GM23338 (cell line): ENCODE results near the gene TMEM8B. TPM values are rescaled to one million over a fixed set of nuclear protein-coding genes. Genes with fewer than 3 reads are reported as not detected.

Source experiments
- ATAC-seq: fragments of 200-7000 bp; cut with Tn5 transposase; 3 replicates; pipeline ENCODE4 v1.9.1; 2020
- DNase-seq: peaks from one replicate; pipeline ENCODE4 v3.0.0-alpha.2; 2015; ENCODE audit warnings: low spot score
- H2AFZ ChIP-seq: fragments of 200-600 bp; sonication (generic); 2 replicates; pipeline ENCODE4 v1.8.0; 2016; ENCODE audit warnings: antibody characterized with exemption, mild to moderate bottlenecking, moderate library complexity
- H3F3A ChIP-seq: fragments of 200-600 bp; sonication (generic); replicated peaks from 2 replicates; pipeline ENCODE4 v1.8.0; 2017; ENCODE audit warnings: antibody characterized with exemption, mixed run types, low read depth
- H3K27ac ChIP-seq: fragments of 200-600 bp; sonication (generic); 2 replicates; pipeline ENCODE4 v1.6.1; 2016; ENCODE audit warnings: low read depth
- H3K27me3 ChIP-seq: fragments of 200-600 bp; sonication (generic); 2 replicates; pipeline ENCODE4 v1.8.0; 2016; ENCODE audit warnings: mild to moderate bottlenecking, mixed run types, moderate library complexity; ENCODE audit not compliant: insufficient read depth
- H3K36me3 ChIP-seq: fragments of 200-600 bp; sonication (generic); 2 replicates; pipeline ENCODE4 v1.8.0; 2016; ENCODE audit warnings: mild to moderate bottlenecking; ENCODE audit not compliant: insufficient read depth
- H3K4me1 ChIP-seq: fragments of 200-600 bp; sonication (generic); 2 replicates; pipeline ENCODE4 v1.8.0; 2016; ENCODE audit warnings: mild to moderate bottlenecking, moderate library complexity; ENCODE audit not compliant: insufficient read depth
- H3K4me2 ChIP-seq: fragments of 200-600 bp; sonication (generic); 2 replicates; pipeline ENCODE4 v1.7.1; 2017; ENCODE audit warnings: mixed run types
- H3K4me3 ChIP-seq: fragments of 200-600 bp; sonication (generic); 2 replicates; pipeline ENCODE4 v1.6.1; 2016; ENCODE audit warnings: mixed run types
- H3K79me2 ChIP-seq: fragments of 200-600 bp; sonication (generic); replicated peaks from 2 replicates; pipeline ENCODE4 v1.8.0; 2017; ENCODE audit warnings: mild to moderate bottlenecking; ENCODE audit not compliant: insufficient read depth
- H3K9me2 ChIP-seq: fragments of 200-600 bp; sonication (generic); 2 replicates; pipeline ENCODE4 v1.8.0; 2017; ENCODE audit not compliant: insufficient read depth
- H4K20me1 ChIP-seq: fragments of 200-600 bp; sonication (generic); replicated peaks from 2 replicates; pipeline ENCODE4 v1.8.0; 2017; ENCODE audit warnings: mild to moderate bottlenecking; ENCODE audit not compliant: insufficient read depth
- H3K27ac Mint-ChIP-seq: 2 replicates; pipeline ENCODE4 v1.8.0; 2020; ENCODE audit warnings: inconsistent platforms, mild to moderate bottlenecking, moderate library complexity, mixed read lengths
- H3K27me3 Mint-ChIP-seq: 3 replicates; pipeline ENCODE4 v1.8.0; 2022; ENCODE audit warnings: low read depth, mild to moderate bottlenecking, moderate library complexity, mixed read lengths, inconsistent platforms; ENCODE audit not compliant: insufficient read depth, poor library complexity
- H3K36me3 Mint-ChIP-seq: 3 replicates; pipeline ENCODE4 v1.8.0; 2021; ENCODE audit warnings: low read depth, mild to moderate bottlenecking, inconsistent platforms, moderate library complexity, mixed read lengths
- H3K4me1 Mint-ChIP-seq: 3 replicates; pipeline ENCODE4 v1.8.0; 2020; ENCODE audit warnings: mild to moderate bottlenecking, inconsistent platforms, mixed read lengths
- H3K4me3 Mint-ChIP-seq: 3 replicates; pipeline ENCODE4 v1.8.0; 2021; ENCODE audit warnings: moderate library complexity, mild to moderate bottlenecking, inconsistent platforms, mixed read lengths
- H3K9me3 Mint-ChIP-seq: 3 replicates; pipeline ENCODE4 v1.8.0; 2020; ENCODE audit warnings: moderate library complexity, mild to moderate bottlenecking, inconsistent platforms, mixed read lengths
- CREB1 ChIP-seq: fragments of 250-450 bp; sonication (Bioruptor Pico); IDR thresholded peaks from 2 replicates; pipeline ENCODE4 v1.5.0; 2020; ENCODE audit warnings: low read depth, mild to moderate bottlenecking, moderate library complexity
- EZH2 ChIP-seq: fragments of 200-600 bp; sonication (generic); IDR thresholded peaks from one replicate; pipeline ENCODE4 v1.8.0; 2017; ENCODE audit warnings: antibody characterized with exemption, mild to moderate bottlenecking, low read depth; ENCODE audit not compliant: unreplicated experiment
- JUNB ChIP-seq: IDR thresholded peaks from one replicate; pipeline ENCODE4 v1.6.1; 2016; ENCODE audit warnings: antibody characterized with exemption; ENCODE audit not compliant: unreplicated experiment
- NANOG ChIP-seq: IDR thresholded peaks from 2 replicates; pipeline ENCODE4 v1.6.1; 2016; ENCODE audit warnings: antibody characterized with exemption, borderline replicate concordance
- POLR2AphosphoS5 ChIP-seq: IDR thresholded peaks from 2 replicates; pipeline ENCODE4 v1.6.1; 2016; ENCODE audit warnings: antibody characterized with exemption, low read depth
- STAT1 ChIP-seq: IDR thresholded peaks from one replicate; pipeline ENCODE4 v1.6.1; 2016; ENCODE audit warnings: antibody characterized with exemption; ENCODE audit not compliant: unreplicated experiment
- ZNF114 ChIP-seq: fragments of 250-450 bp; sonication (Bioruptor Pico); IDR thresholded peaks from 2 replicates; pipeline ENCODE4 v1.5.0; 2020; ENCODE audit warnings: mild to moderate bottlenecking, moderate library complexity
- ZNF331 ChIP-seq: fragments of 250-450 bp; sonication (Bioruptor Pico); IDR thresholded peaks from 2 replicates; pipeline ENCODE4 v1.5.0; 2020; ENCODE audit warnings: low read depth, mild to moderate bottlenecking, moderate library complexity
- polyA plus RNA-seq: library from polyadenylated mRNA; unstranded; fragments of >200 nt; fragmentation: Nextera tagmentation; extraction: Ambion mirVana; gene quantifications from 2 replicates; pipeline ENCODE4 v1.2.1, GENCODE V29; 2016
- total RNA-seq: library from RNA; depleted of rRNA; stranded (reverse); fragments of >200 nt; shearing (Covaris generic); gene quantifications from 2 replicates; pipeline ENCODE4 v1.2.3, GENCODE V29; 2014
- TF ChIP-seq, protein P1 (sequence below), 2 experiments: fragments of 200-600 bp in 1 of 2; sonication (generic) in 1 of 2; conservative IDR thresholded peaks; 2 replicates each; pipeline versions ENCODE4 v1.5.1 to v1.6.1; 2016 to 2017; ENCODE audit warnings: antibody characterized with exemption in 2 of 2, low read depth in 2 of 2, mild to moderate bottlenecking in 2 of 2, moderate library complexity in 1 of 2
- TF ChIP-seq, protein P2 (sequence below): IDR thresholded peaks from 2 replicates; pipeline ENCODE4 v1.6.1; 2016; ENCODE audit warnings: antibody characterized with exemption
- TF ChIP-seq, protein P3 (sequence below): fragments of 250-450 bp; sonication (Bioruptor Pico); IDR thresholded peaks from 2 replicates; pipeline ENCODE4 v1.5.0; 2020; ENCODE audit warnings: mild to moderate bottlenecking, moderate library complexity
- TF ChIP-seq, protein P4 (sequence below): IDR thresholded peaks from one replicate; pipeline ENCODE4 v1.6.1; 2018; ENCODE audit warnings: antibody characterized with exemption; ENCODE audit not compliant: unreplicated experiment

The TMEM8B gene
- total and polyA plus RNA-seq, 2 experiments from 2014 or later = 4.2 to 5.5 TPM

DNA sequence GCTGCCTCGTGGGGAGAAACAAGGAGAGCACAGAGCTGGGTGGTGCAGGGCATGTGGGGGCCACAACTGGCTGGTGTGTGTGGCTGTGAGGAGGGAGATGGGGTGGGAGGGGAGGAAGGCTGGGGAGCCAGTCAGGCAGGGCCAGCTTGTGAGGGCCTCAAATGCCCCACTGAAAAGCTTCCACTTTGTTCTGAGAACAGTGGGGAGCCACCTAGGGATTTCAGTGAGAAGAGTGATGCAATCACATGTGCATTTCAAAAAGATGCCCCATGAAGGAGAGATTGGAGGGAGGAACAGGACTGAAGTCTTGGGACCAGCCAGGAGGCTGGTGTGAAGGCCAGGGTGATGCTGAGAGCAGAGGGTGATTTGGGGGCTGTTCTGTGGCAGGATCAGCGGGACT lies 39.9 kb downstream of the TMEM8B start (continued):
- TF ChIP-seq JUNB = no peak
- no peak for TF ChIP-seq ZNF114 (CRISPR knock-in tag)
- TF ChIP-seq, protein P1, sequence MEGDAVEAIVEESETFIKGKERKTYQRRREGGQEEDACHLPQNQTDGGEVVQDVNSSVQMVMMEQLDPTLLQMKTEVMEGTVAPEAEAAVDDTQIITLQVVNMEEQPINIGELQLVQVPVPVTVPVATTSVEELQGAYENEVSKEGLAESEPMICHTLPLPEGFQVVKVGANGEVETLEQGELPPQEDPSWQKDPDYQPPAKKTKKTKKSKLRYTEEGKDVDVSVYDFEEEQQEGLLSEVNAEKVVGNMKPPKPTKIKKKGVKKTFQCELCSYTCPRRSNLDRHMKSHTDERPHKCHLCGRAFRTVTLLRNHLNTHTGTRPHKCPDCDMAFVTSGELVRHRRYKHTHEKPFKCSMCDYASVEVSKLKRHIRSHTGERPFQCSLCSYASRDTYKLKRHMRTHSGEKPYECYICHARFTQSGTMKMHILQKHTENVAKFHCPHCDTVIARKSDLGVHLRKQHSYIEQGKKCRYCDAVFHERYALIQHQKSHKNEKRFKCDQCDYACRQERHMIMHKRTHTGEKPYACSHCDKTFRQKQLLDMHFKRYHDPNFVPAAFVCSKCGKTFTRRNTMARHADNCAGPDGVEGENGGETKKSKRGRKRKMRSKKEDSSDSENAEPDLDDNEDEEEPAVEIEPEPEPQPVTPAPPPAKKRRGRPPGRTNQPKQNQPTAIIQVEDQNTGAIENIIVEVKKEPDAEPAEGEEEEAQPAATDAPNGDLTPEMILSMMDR (conservative IDR thresholded peaks at IDR 0.05; ENCODE audit: low read depth in 2 of 2) = no peak
- TF ChIP-seq STAT1 = no peak
- TF ChIP-seq POLR2AphosphoS5 = no peak
- no peak for TF ChIP-seq EZH2
- TF ChIP-seq CREB1 (CRISPR knock-in tag) = no peak

DNA sequence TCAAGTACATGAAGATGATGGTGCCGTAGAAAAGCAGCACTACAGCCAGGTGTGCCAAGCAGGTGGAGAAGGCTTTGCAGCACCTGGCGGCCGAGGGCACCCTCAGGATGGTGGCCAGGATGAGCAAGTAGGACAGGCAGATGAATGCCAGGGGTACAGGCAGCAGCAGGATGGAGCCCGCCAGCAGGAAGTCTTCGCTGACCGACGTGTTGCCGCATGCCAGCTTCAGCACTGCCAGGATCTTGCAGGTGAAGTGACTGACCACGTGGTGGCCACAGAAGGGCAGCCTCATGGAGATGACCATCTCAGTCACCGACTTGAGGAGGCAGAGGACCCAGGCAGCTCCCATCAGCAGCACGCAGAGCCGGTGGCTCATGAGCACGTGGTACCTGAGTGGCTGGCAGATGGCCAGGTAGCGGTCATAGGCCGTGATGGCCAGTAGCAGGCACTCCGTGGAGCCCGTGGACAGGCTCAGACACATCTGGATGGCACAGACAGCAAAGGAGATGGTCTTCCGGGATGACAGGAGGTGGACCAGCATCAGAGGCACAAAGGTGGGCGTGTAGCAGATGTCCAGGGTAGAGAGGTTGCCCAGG lies 40.7 kb downstream of the TMEM8B start:
- DNase-seq (no peak), ATAC-seq (no peak)
- H3K4me3 ChIP-seq = no peak overlapping the region
- H3K4me1 ChIP-seq = peaks cover 10% of the 10 kb centered on the region; the same call in 1 of the 2 replicates
- no peak overlapping the region for H3K27ac Mint-ChIP-seq
- no peaks in the 10 kb centered on the region for H3K79me2 ChIP-seq
- no peaks in the 10 kb centered on the region for H3K9me3 Mint-ChIP-seq
- H3K4me3 Mint-ChIP-seq = no peak overlapping the region
- peaks cover 5% of the 10 kb centered on the region; the same call in 1 of the 2 replicates for H3K9me2 ChIP-seq
- no peaks in the 10 kb centered on the region for H4K20me1 ChIP-seq
- H2AFZ ChIP-seq = no peak overlapping the region
- H3K4me1 Mint-ChIP-seq = peaks cover 16% of the 10 kb centered on the region
- H3K27me3 ChIP-seq = no peaks in the 10 kb centered on the region
- no peaks in the 10 kb centered on the region for H3F3A ChIP-seq
- H3K4me2 ChIP-seq = no peak overlapping the region
- H3K27me3 Mint-ChIP-seq = peaks cover 12% of the 10 kb centered on the region
- H3K27ac ChIP-seq = no peak overlapping the region
- no peaks in the 10 kb centered on the region for H3K36me3 ChIP-seq
- peaks cover 3% of the 10 kb centered on the region; the same call in 1 of the 3 replicates for H3K36me3 Mint-ChIP-seq
- no peak for TF ChIP-seq JUNB
- no peak for TF ChIP-seq NANOG
- TF ChIP-seq POLR2AphosphoS5 = no peak
- TF ChIP-seq ZNF114 (CRISPR knock-in tag) = no peak
- TF ChIP-seq, protein P2, sequence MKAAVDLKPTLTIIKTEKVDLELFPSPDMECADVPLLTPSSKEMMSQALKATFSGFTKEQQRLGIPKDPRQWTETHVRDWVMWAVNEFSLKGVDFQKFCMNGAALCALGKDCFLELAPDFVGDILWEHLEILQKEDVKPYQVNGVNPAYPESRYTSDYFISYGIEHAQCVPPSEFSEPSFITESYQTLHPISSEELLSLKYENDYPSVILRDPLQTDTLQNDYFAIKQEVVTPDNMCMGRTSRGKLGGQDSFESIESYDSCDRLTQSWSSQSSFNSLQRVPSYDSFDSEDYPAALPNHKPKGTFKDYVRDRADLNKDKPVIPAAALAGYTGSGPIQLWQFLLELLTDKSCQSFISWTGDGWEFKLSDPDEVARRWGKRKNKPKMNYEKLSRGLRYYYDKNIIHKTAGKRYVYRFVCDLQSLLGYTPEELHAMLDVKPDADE = no peak
- TF ChIP-seq, protein P3, sequence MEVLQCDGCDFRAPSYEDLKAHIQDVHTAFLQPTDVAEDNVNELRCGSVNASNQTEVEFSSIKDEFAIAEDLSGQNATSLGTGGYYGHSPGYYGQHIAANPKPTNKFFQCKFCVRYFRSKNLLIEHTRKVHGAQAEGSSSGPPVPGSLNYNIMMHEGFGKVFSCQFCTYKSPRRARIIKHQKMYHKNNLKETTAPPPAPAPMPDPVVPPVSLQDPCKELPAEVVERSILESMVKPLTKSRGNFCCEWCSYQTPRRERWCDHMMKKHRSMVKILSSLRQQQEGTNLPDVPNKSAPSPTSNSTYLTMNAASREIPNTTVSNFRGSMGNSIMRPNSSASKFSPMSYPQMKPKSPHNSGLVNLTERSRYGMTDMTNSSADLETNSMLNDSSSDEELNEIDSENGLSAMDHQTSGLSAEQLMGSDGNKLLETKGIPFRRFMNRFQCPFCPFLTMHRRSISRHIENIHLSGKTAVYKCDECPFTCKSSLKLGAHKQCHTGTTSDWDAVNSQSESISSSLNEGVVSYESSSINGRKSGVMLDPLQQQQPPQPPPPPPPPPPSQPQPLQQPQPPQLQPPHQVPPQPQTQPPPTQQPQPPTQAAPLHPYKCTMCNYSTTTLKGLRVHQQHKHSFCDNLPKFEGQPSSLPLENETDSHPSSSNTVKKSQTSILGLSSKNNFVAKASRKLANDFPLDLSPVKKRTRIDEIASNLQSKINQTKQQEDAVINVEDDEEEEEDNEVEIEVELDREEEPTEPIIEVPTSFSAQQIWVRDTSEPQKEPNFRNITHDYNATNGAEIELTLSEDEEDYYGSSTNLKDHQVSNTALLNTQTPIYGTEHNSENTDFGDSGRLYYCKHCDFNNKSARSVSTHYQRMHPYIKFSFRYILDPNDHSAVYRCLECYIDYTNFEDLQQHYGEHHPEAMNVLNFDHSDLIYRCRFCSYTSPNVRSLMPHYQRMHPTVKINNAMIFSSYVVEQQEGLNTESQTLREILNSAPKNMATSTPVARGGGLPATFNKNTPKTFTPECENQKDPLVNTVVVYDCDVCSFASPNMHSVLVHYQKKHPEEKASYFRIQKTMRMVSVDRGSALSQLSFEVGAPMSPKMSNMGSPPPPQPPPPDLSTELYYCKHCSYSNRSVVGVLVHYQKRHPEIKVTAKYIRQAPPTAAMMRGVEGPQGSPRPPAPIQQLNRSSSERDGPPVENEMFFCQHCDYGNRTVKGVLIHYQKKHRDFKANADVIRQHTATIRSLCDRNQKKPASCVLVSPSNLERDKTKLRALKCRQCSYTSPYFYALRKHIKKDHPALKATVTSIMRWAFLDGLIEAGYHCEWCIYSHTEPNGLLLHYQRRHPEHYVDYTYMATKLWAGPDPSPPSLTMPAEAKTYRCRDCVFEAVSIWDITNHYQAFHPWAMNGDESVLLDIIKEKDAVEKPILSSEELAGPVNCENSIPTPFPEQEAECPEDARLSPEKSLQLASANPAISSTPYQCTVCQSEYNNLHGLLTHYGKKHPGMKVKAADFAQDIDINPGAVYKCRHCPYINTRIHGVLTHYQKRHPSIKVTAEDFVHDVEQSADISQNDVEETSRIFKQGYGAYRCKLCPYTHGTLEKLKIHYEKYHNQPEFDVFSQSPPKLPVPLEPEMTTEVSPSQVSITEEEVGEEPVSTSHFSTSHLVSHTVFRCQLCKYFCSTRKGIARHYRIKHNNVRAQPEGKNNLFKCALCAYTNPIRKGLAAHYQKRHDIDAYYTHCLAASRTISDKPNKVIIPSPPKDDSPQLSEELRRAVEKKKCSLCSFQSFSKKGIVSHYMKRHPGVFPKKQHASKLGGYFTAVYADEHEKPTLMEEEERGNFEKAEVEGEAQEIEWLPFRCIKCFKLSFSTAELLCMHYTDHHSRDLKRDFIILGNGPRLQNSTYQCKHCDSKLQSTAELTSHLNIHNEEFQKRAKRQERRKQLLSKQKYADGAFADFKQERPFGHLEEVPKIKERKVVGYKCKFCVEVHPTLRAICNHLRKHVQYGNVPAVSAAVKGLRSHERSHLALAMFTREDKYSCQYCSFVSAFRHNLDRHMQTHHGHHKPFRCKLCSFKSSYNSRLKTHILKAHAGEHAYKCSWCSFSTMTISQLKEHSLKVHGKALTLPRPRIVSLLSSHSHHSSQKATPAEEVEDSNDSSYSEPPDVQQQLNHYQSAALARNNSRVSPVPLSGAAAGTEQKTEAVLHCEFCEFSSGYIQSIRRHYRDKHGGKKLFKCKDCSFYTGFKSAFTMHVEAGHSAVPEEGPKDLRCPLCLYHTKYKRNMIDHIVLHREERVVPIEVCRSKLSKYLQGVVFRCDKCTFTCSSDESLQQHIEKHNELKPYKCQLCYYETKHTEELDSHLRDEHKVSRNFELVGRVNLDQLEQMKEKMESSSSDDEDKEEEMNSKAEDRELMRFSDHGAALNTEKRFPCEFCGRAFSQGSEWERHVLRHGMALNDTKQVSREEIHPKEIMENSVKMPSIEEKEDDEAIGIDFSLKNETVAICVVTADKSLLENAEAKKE (CRISPR knock-in tag) = no peak
- no peak for TF ChIP-seq EZH2
- TF ChIP-seq, protein P4, sequence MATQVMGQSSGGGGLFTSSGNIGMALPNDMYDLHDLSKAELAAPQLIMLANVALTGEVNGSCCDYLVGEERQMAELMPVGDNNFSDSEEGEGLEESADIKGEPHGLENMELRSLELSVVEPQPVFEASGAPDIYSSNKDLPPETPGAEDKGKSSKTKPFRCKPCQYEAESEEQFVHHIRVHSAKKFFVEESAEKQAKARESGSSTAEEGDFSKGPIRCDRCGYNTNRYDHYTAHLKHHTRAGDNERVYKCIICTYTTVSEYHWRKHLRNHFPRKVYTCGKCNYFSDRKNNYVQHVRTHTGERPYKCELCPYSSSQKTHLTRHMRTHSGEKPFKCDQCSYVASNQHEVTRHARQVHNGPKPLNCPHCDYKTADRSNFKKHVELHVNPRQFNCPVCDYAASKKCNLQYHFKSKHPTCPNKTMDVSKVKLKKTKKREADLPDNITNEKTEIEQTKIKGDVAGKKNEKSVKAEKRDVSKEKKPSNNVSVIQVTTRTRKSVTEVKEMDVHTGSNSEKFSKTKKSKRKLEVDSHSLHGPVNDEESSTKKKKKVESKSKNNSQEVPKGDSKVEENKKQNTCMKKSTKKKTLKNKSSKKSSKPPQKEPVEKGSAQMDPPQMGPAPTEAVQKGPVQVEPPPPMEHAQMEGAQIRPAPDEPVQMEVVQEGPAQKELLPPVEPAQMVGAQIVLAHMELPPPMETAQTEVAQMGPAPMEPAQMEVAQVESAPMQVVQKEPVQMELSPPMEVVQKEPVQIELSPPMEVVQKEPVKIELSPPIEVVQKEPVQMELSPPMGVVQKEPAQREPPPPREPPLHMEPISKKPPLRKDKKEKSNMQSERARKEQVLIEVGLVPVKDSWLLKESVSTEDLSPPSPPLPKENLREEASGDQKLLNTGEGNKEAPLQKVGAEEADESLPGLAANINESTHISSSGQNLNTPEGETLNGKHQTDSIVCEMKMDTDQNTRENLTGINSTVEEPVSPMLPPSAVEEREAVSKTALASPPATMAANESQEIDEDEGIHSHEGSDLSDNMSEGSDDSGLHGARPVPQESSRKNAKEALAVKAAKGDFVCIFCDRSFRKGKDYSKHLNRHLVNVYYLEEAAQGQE = no peak
- TF ChIP-seq ZNF331 (CRISPR knock-in tag) = no peak
